Osteoblast (primary cell): ENCODE results near the gene MCM8. TPM values are rescaled to one million over a fixed set of nuclear protein-coding genes. Genes with fewer than 3 reads are reported as not detected.

ENCODE experiments used
- DNase-seq: peaks from one replicate; pipeline ENCODE4 v3.0.0; 2011; ENCODE audit warnings: low spot score, mixed read lengths; ENCODE audit not compliant: insufficient read length; ENCODE audit errors: missing footprints
- H2AFZ ChIP-seq: 2 replicates; pipeline ENCODE4 v1.6.0; 2011; ENCODE audit warnings: mild to moderate bottlenecking, low read length
- H3K27ac ChIP-seq: 2 replicates; pipeline ENCODE4 v1.5.1; 2011; ENCODE audit warnings: mild to moderate bottlenecking, low read depth, low read length, moderate library complexity
- H3K27me3 ChIP-seq: 2 replicates; pipeline ENCODE4 v1.6.0; 2012; ENCODE audit warnings: mild to moderate bottlenecking, control low read depth, inconsistent platforms, low read length, moderate library complexity; ENCODE audit not compliant: insufficient read depth
- H3K36me3 ChIP-seq: 2 replicates; pipeline ENCODE4 v1.5.1; 2011; ENCODE audit warnings: mild to moderate bottlenecking, low read length, control low read depth, moderate library complexity; ENCODE audit not compliant: insufficient read depth
- H3K4me1 ChIP-seq: 2 replicates; pipeline ENCODE4 v1.5.1; 2011; ENCODE audit warnings: mild to moderate bottlenecking, low read length, control low read depth, moderate library complexity; ENCODE audit not compliant: insufficient read depth
- H3K4me2 ChIP-seq: 2 replicates; pipeline ENCODE4 v1.6.0; 2011; ENCODE audit warnings: mild to moderate bottlenecking, low read length; ENCODE audit not compliant: insufficient read depth
- H3K4me3 ChIP-seq: fragments of 200-600 bp; sonication (generic); 3 replicates; pipeline ENCODE4 v1.5.1; 2012; ENCODE audit warnings: mild to moderate bottlenecking, low read length, inconsistent platforms; ENCODE audit not compliant: insufficient read depth
- H3K79me2 ChIP-seq: 2 replicates; pipeline ENCODE4 v1.6.0; 2012; ENCODE audit warnings: mild to moderate bottlenecking, low read length, control low read depth, inconsistent platforms; ENCODE audit not compliant: insufficient read depth
- H3K9me3 ChIP-seq: 2 replicates; pipeline ENCODE4 v1.5.1; 2011; ENCODE audit warnings: low read depth, low read length, control low read depth
- H4K20me1 ChIP-seq: 2 replicates; pipeline ENCODE4 v1.6.0; 2012; ENCODE audit warnings: mild to moderate bottlenecking, low read length, control low read depth; ENCODE audit not compliant: insufficient read depth
- CTCF ChIP-seq: IDR thresholded peaks from 2 replicates; pipeline ENCODE4 v1.5.1; 2011; ENCODE audit warnings: mild to moderate bottlenecking, low read depth, low read length, moderate library complexity; ENCODE audit errors: extremely low read depth
- total RNA-seq: library from RNA; depleted of rRNA; stranded (reverse); fragments of >200 nt; gene quantifications from 2 replicates; pipeline ENCODE4 v1.2.3, GENCODE V29; 2012

Gene MCM8
- total RNA-seq, 1 donor = 3.3 TPM

- Histone ChIP-seq H3K4me2 (no peak overlapping the region), H3K79me2 (peaks cover 65% of the 10 kb centered on the region), H3K4me1 (no peaks in the 10 kb centered on the region), H4K20me1 (peaks cover 12% of the 10 kb centered on the region), H3K27me3 (no peaks in the 10 kb centered on the region), H3K27ac (no peak overlapping the region), H3K4me3 (no peak overlapping the region), H3K9me3 (peaks cover 7% of the 10 kb centered on the region), H3K36me3 (peaks cover 35% of the 10 kb centered on the region), H2AFZ (no peak overlapping the region)
- no peak for TF ChIP-seq CTCF
- no peak for DNase-seq
Observed at GRCh38 chr20:6024768-6025167, 74.3 kb downstream of the MCM8 start.

GRCh38 chr20:6026051-6026450 lies 75.6 kb downstream of the MCM8 start:
- Histone ChIP-seq H3K36me3 (peaks cover 35% of the 10 kb centered on the region), H3K9me3 (peaks cover 7% of the 10 kb centered on the region), H3K4me3 (no peak overlapping the region), H3K79me2 (peaks cover 61% of the 10 kb centered on the region), H3K27ac (no peak overlapping the region), H2AFZ (no peak overlapping the region), H3K4me1 (no peaks in the 10 kb centered on the region), H3K4me2 (no peak overlapping the region), H3K27me3 (no peaks in the 10 kb centered on the region), H4K20me1 (peaks cover 12% of the 10 kb centered on the region)
- TF ChIP-seq CTCF = no peak
- no peak for DNase-seq

- Histone ChIP-seq H3K27ac (no peak overlapping the region), H3K27me3 (no peaks in the 10 kb centered on the region), H4K20me1 (peaks cover 14% of the 10 kb centered on the region), H3K36me3 (peaks cover 34% of the 10 kb centered on the region), H3K4me2 (no peak overlapping the region), H2AFZ (no peak overlapping the region), H3K9me3 (peaks cover 7% of the 10 kb centered on the region), H3K79me2 (peaks cover 57% of the 10 kb centered on the region), H3K4me3 (no peak overlapping the region), H3K4me1 (no peaks in the 10 kb centered on the region)
- no peak for DNase-seq
- no peak for TF ChIP-seq CTCF
Observed at GRCh38 chr20:6028818-6029217, 78.4 kb downstream of the MCM8 start.

GRCh38 chr20:6029538-6029937 lies 79.1 kb downstream of the MCM8 start:
- H4K20me1 ChIP-seq = peaks cover 21% of the 10 kb centered on the region
- DNase-seq = no peak
- no peak for TF ChIP-seq CTCF
- H3K9me3 ChIP-seq = peaks cover 6% of the 10 kb centered on the region
- no peak overlapping the region for H3K27ac ChIP-seq
- H3K27me3 ChIP-seq = no peaks in the 10 kb centered on the region
- no peak overlapping the region for H3K4me2 ChIP-seq
- peaks cover 52% of the 10 kb centered on the region for H3K79me2 ChIP-seq
- H3K4me1 ChIP-seq = peaks cover 4% of the 10 kb centered on the region
- H2AFZ ChIP-seq = no peak overlapping the region
- H3K36me3 ChIP-seq = peaks cover 34% of the 10 kb centered on the region
- no peak overlapping the region for H3K4me3 ChIP-seq
